AG09319 (cell line): ENCODE results near the gene PHF21B.
"Not testable (repeated sequence)": the region's sequence is repeated elsewhere in the genome, so short reads cannot be mapped to it uniquely, and the experiment has no call there.

Source experiments
- DNase-seq: peaks from one replicate; pipeline ENCODE4 v3.0.0-alpha.2; 2010; ENCODE audit warnings: low read depth; ENCODE audit errors: extremely low read depth
- TF ChIP-seq, protein P1 (sequence below): IDR thresholded peaks from 2 replicates; pipeline ENCODE4 v1.5.1; 2011; ENCODE audit warnings: low read depth, mild to moderate bottlenecking, inconsistent platforms, low read length, moderate library complexity

Gene PHF21B

DNA sequence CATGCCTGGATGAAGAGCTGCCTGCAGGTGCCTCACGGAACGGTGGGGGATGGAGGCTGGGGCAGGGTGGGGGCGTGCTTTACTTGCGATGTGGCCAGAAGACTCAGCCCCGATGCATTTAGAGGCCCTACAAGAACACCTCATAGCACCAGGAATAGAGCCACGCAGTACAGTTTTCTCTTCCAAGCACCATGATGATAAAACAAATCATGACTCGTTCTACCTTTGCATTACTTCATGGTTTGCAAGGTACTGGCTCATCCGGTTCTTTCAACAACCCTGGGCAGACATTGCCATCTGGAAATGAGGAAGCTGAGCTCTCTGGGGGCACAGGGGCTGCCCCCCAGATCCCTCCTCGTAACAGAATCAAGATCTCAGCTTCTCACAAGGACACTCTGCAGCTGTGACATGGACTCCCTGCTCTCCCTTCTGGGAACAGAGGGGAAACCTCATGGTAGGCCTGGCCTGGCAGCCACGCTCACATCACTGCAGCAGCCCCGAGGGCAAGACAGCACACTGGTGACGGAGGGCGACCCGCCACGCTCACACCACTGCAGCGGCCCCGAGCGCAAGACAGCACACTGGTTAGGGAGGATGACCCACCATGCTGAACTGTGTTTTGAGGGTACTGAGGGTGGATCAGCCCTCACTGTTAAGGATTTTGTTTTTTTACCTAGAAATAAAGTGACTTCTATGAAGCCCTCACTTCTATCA, 46.9 kb downstream of the PHF21B start:
- TF ChIP-seq, protein P1, sequence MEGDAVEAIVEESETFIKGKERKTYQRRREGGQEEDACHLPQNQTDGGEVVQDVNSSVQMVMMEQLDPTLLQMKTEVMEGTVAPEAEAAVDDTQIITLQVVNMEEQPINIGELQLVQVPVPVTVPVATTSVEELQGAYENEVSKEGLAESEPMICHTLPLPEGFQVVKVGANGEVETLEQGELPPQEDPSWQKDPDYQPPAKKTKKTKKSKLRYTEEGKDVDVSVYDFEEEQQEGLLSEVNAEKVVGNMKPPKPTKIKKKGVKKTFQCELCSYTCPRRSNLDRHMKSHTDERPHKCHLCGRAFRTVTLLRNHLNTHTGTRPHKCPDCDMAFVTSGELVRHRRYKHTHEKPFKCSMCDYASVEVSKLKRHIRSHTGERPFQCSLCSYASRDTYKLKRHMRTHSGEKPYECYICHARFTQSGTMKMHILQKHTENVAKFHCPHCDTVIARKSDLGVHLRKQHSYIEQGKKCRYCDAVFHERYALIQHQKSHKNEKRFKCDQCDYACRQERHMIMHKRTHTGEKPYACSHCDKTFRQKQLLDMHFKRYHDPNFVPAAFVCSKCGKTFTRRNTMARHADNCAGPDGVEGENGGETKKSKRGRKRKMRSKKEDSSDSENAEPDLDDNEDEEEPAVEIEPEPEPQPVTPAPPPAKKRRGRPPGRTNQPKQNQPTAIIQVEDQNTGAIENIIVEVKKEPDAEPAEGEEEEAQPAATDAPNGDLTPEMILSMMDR, result no peak
- no peak for DNase-seq

- not testable (repeated sequence) for DNase-seq
Observed at GRCh38 chr22:44961682-44962081, 48.1 kb downstream of the PHF21B start.

DNA sequence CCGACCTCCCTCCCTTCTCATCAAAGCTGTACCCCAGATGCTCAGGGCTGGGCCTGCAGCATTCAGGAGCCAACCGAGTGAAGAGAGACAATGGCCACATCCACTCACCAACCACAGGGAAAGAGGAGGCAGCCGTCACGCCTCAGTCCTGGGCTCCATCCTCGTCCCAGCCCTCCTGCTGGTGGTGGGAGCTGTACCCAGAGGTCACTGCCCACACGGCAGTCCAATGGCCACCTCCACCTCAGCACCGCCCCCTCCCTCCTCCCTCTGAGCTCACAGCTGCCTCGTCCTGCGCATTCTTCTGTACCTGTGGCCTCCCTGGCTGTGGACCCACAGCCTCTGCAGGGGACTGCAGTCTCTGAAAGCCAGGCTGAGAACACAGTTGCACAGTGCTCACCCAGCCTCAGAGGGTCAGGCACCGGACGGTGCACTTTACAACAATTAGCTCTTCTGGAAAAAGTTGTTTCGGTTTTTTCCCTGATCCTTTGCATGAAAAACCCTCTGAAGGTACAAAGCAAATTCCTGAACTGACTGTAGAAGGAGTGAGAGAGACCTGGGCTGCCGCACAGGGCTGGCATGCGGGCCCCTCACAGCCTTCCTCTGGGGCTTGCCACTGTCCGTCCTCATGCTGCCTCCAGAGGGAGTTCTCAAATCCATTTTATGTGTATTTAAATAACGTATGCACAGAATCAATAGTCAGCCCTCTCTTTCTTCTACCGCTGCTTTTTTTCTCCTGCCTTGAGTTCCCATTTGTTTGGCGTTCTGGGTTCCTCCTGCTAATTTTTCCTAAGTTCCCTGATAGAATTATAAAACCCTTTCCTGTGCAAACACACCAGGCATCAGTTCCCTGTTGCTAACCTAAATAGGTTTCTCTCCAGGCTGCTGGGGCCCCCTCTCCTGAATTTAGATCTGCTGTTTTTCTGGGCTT, 52.7 kb downstream of the PHF21B start:
- no peak for DNase-seq
- TF ChIP-seq, protein P1, result no peak; the same call in 1 of the 2 replicates

GRCh38 chr22:44955102-44955501, 54.7 kb downstream of the PHF21B start:
- TF ChIP-seq, protein P1, result no peak
- no peak for DNase-seq

- no peak for DNase-seq
- TF ChIP-seq, protein P1, result no peak
Observed at GRCh38 chr22:44954149-44954548, 55.7 kb downstream of the PHF21B start.

DNA sequence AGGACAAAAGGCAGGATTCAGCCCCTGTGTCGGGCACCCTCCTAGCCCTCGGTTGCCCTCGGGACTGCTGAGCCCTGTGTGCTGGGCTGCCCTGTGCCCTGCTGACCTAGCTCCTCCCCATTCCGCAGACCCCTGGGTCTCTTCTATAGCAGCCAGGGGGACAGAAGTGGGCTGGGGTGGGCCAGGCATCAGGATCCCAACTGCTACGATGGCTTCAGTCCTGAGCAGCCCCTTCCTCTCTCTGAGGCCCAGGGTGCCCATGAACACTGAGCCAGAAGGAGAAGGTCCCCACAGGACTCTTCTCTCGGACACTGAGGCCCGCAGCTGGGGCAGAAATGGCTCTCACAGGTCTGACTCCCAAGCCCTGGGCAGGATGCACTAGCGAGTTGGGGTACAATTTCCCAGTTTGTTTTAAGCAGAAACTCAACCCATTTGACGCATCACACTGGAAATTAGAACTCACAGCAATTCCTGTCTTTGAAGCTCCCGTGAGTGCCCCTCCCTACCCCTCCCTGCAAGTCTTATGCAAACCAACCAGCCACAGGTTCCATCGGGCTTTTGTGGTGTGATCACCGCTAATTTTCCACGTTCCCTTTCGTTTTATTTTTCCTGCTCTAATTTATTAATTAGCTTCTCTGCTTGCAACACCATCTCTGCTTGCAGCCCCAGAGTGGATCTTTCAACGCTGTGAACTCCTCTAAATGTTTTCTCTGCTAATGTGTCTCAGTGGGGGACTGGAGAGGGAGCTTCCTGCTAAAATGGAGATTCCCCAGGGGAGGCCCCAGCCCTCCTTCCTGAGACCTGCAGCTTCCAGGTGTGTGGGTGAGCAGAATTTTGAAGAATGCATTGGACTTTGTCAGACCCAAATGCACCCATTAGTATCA, 56.7 kb downstream of the PHF21B start:
- DNase-seq, result no peak
- TF ChIP-seq, protein P1, result no peak

- TF ChIP-seq, protein P1, result no peak
Observed at GRCh38 chr22:44951510-44951816, 58.3 kb downstream of the PHF21B start.

More at GRCh38 chr22:44951510-44951816, 58.3 kb downstream of the PHF21B start:
- DNase-seq, result no peak
